SK-N-SH (cell line): ENCODE results near the gene HOXB9. TPM values are rescaled to one million over a fixed set of nuclear protein-coding genes. Genes with fewer than 3 reads are reported as not detected.

Source experiments
- CTCF ChIA-PET: fragments of 300-600, 350-600 bp; formaldehyde crosslinking; extraction: SDS; loops from one replicate; lab custom pipeline; 2021; lab: Yijun Ruan, JAX
- POLR2A ChIA-PET: fragments of 350-600 bp; sonication (Branson Sonifier 250); formaldehyde crosslinking; extraction: SDS; loops from one replicate; lab custom pipeline; 2020; ENCODE audit warnings: antibody characterized with exemption, inconsistent platforms; lab: Yijun Ruan, JAX
- DNase-seq: peaks from one replicate; pipeline ENCODE4 v3.0.0; 2012
- H2AFZ ChIP-seq: fragments of 200-600 bp; sonication (generic); 2 replicates; pipeline ENCODE4 v1.8.1; 2016; ENCODE audit warnings: antibody characterized with exemption, mild to moderate bottlenecking, low read depth
- H3F3A ChIP-seq: fragments of 200-600 bp; sonication (generic); replicated peaks from 2 replicates; pipeline ENCODE3; 2016; ENCODE audit warnings: antibody characterized with exemption, mild to moderate bottlenecking; ENCODE audit not compliant: insufficient read depth
- H3K27ac ChIP-seq, 2 experiments: fragments of 200-500 bp in 1 of 2; fragments of 200-600 bp in 1 of 2; sonication (Bioruptor generic) in 1 of 2; sonication (generic), shearing (Covaris generic) in 1 of 2; 2 replicates each; pipeline versions ENCODE4 v1.5.1 to v1.6.1; 2014 to 2016; ENCODE audit warnings: low read depth in 2 of 2, inconsistent platforms in 1 of 2, low read length in 1 of 2, mild to moderate bottlenecking in 1 of 2, mixed read lengths in 1 of 2
- H3K27me3 ChIP-seq: fragments of 200-600 bp; sonication (generic), shearing (Covaris generic); 2 replicates; pipeline ENCODE4 v1.6.1; 2016; ENCODE audit warnings: mixed run types; ENCODE audit not compliant: insufficient read depth
- H3K36me3 ChIP-seq, 2 experiments: fragments of 200-500 bp in 1 of 2; fragments of 200-600 bp in 1 of 2; sonication (Bioruptor generic) in 1 of 2; sonication (generic) in 1 of 2; replicated peaks in 1 of 2; 2 replicates each; pipeline versions ENCODE3 to v1.5.1; 2014 to 2016; ENCODE audit warnings: low read length in 1 of 2, mild to moderate bottlenecking in 1 of 2; ENCODE audit not compliant: insufficient read depth in 2 of 2, control insufficient read depth in 1 of 2
- H3K4me1 ChIP-seq, 2 experiments: fragments of 200-500 bp in 1 of 2; fragments of 200-600 bp in 1 of 2; sonication (Bioruptor generic) in 1 of 2; sonication (generic), shearing (Covaris generic) in 1 of 2; 2 replicates each; pipeline versions ENCODE4 v1.5.1 to v1.6.1; 2014 to 2016; ENCODE audit warnings: low read depth in 1 of 2, low read length in 1 of 2, mixed run types in 1 of 2; ENCODE audit not compliant: insufficient read depth in 2 of 2, control insufficient read depth in 1 of 2
- H3K4me2 ChIP-seq: fragments of 200-600 bp; sonication (generic), shearing (Covaris generic); 2 replicates; pipeline ENCODE4 v1.6.1; 2017; ENCODE audit warnings: mixed run types
- H3K4me3 ChIP-seq, 2 experiments: fragments of 200-500 bp in 1 of 2; fragments of 200-600 bp in 1 of 2; sonication (Bioruptor generic) in 1 of 2; sonication (generic), shearing (Covaris generic) in 1 of 2; 2 replicates each; pipeline versions ENCODE4 v1.5.1 to v1.8.1; 2014 to 2016; ENCODE audit warnings: low read depth in 2 of 2, inconsistent platforms in 1 of 2, low read length in 1 of 2, mild to moderate bottlenecking in 1 of 2, mixed read lengths in 1 of 2, moderate library complexity in 1 of 2
- H3K79me2 ChIP-seq: fragments of 200-600 bp; sonication (generic); 2 replicates; pipeline ENCODE4 v1.8.1; 2017; ENCODE audit warnings: mild to moderate bottlenecking; ENCODE audit not compliant: insufficient read depth
- H3K9ac ChIP-seq: fragments of 200-600 bp; sonication (generic); 2 replicates; pipeline ENCODE4 v1.6.1; 2017; ENCODE audit warnings: mixed run types
- H3K9me2 ChIP-seq: fragments of 200-600 bp; sonication (generic); 2 replicates; pipeline ENCODE4 v1.6.1; 2017; ENCODE audit warnings: mixed run types
- H3K9me3 ChIP-seq: fragments of 200-600 bp; sonication (generic); 2 replicates; pipeline ENCODE4 v1.6.1; 2017; ENCODE audit warnings: mixed run types, mild to moderate bottlenecking, moderate library complexity
- H4K20me1 ChIP-seq: fragments of 200-600 bp; sonication (generic); 2 replicates; pipeline ENCODE4 v1.6.1; 2017; ENCODE audit warnings: mild to moderate bottlenecking, mixed run types; ENCODE audit not compliant: insufficient read depth
- EZH2phosphoT487 ChIP-seq: fragments of 200-600 bp; sonication (generic); IDR thresholded peaks from 2 replicates; pipeline ENCODE4 v1.6.1; 2017; ENCODE audit warnings: low read depth, mixed run types, mild to moderate bottlenecking, antibody characterized with exemption, moderate library complexity, borderline replicate concordance
- FOSL2 ChIP-seq: IDR thresholded peaks from 2 replicates; pipeline ENCODE4 v1.4.0; 2012; ENCODE audit warnings: low read depth, mild to moderate bottlenecking, moderate library complexity, borderline replicate concordance
- FOXJ3 ChIP-seq: sonication (generic); formaldehyde crosslinking; IDR thresholded peaks from 2 replicates; pipeline ENCODE4 v1.5.1; 2020; ENCODE audit warnings: mild to moderate bottlenecking, missing genetic modification reagents
- FOXM1 ChIP-seq: IDR thresholded peaks from 2 replicates; pipeline ENCODE4 v1.4.0; 2012; ENCODE audit warnings: low read depth, mild to moderate bottlenecking
- JUND ChIP-seq: IDR thresholded peaks from 2 replicates; pipeline ENCODE4 v1.4.0; 2012
- MEF2A ChIP-seq: IDR thresholded peaks from 2 replicates; pipeline ENCODE4 v1.4.0; 2012; ENCODE audit warnings: low read depth, borderline replicate concordance
- RAD21 ChIP-seq: IDR thresholded peaks from 2 replicates; pipeline ENCODE4 v1.6.1; 2012; ENCODE audit warnings: mild to moderate bottlenecking, low read length
- RCOR1 ChIP-seq: fragments of 150-350 bp; IDR thresholded peaks from 2 replicates; pipeline ENCODE4 v1.6.1; 2017; ENCODE audit warnings: antibody characterized with exemption, low read length
- WGBS: methylation state at CpG from one replicate; pipeline ENCODE4 v1.1.6; 2017; ENCODE audit warnings: low lambda C conversion rate; 5-methylcytosine and 5-hydroxymethylcytosine counted together
- polyA plus RNA-seq, 3 experiments: library from polyadenylated mRNA; depleted of rRNA; stranded (reverse); fragments of >200 nt; gene quantifications; 2 replicates each; pipeline ENCODE4 v1.2.3, GENCODE V29; 2012
- TF ChIP-seq, protein P1 (sequence below): fragments of 150-350 bp; IDR thresholded peaks from 2 replicates; pipeline ENCODE4 v1.6.1; 2017; ENCODE audit warnings: antibody characterized with exemption, low read length, low read depth, borderline replicate concordance
- TF ChIP-seq, protein P2 (sequence below): IDR thresholded peaks from 2 replicates; pipeline ENCODE4 v1.6.1; 2012; ENCODE audit warnings: mild to moderate bottlenecking, low read depth, low read length, moderate library complexity
- TF ChIP-seq, protein P3 (sequence below): fragments of 200-600 bp; sonication (generic); IDR thresholded peaks from 2 replicates; pipeline ENCODE4 v1.6.1; 2017; ENCODE audit warnings: antibody characterized with exemption, mild to moderate bottlenecking, moderate library complexity
- TF ChIP-seq, protein P4 (sequence below): IDR thresholded peaks from 2 replicates; pipeline ENCODE4 v1.4.0; 2012; ENCODE audit warnings: low read depth, borderline replicate concordance

Gene HOXB9
- polyA plus RNA-seq, 1 of the 3 experiments (the other 2 are of a cell fraction), result not detected

- Histone ChIP-seq H3K9me2 (no peaks in the 10 kb centered on the region), H3K4me1 (0 out of 4 replicates have a peak, but pooled peaks cover 0 to 4% of the 10 kb centered on the region in 2 experiments), H3K27me3 (peaks cover 98% of the 10 kb centered on the region), H3K9ac (no peak overlapping the region), H3K27ac (no peak overlapping the region), H3F3A (peaks cover 4% of the 10 kb centered on the region), H3K36me3 (no peaks in the 10 kb centered on the region), H3K4me2 (no peak overlapping the region), H2AFZ (no peak overlapping the region), H3K4me3 (no peak overlapping the region), H4K20me1 (peaks cover 20% of the 10 kb centered on the region; the same call in 1 of the 2 replicates), H3K79me2 (no peaks in the 10 kb centered on the region), H3K9me3 (no peaks in the 10 kb centered on the region)
- ChIA-PET POLR2A (no interaction called here), CTCF (interaction anchor here (0.6 to 1.6 kb wide), 2 partner anchors 10 to 22 kb away, joined by 3 to 6 read pairs; no protein-coding TSS in a partner anchor)
- 22% methylated on average over 25 of the region's 26 CpGs for WGBS
- TF ChIP-seq FOSL2 (no peak), JUND (no peak), MEF2A (no peak), RAD21 (no peak), RCOR1 (no peak), FOXM1 (no peak), FOXJ3 (CRISPR knock-in tag) (no peak), EZH2phosphoT487 (no peak)
- TF ChIP-seq, protein P1, sequence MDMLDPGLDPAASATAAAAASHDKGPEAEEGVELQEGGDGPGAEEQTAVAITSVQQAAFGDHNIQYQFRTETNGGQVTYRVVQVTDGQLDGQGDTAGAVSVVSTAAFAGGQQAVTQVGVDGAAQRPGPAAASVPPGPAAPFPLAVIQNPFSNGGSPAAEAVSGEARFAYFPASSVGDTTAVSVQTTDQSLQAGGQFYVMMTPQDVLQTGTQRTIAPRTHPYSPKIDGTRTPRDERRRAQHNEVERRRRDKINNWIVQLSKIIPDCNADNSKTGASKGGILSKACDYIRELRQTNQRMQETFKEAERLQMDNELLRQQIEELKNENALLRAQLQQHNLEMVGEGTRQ, result no peak
- TF ChIP-seq, protein P2, sequence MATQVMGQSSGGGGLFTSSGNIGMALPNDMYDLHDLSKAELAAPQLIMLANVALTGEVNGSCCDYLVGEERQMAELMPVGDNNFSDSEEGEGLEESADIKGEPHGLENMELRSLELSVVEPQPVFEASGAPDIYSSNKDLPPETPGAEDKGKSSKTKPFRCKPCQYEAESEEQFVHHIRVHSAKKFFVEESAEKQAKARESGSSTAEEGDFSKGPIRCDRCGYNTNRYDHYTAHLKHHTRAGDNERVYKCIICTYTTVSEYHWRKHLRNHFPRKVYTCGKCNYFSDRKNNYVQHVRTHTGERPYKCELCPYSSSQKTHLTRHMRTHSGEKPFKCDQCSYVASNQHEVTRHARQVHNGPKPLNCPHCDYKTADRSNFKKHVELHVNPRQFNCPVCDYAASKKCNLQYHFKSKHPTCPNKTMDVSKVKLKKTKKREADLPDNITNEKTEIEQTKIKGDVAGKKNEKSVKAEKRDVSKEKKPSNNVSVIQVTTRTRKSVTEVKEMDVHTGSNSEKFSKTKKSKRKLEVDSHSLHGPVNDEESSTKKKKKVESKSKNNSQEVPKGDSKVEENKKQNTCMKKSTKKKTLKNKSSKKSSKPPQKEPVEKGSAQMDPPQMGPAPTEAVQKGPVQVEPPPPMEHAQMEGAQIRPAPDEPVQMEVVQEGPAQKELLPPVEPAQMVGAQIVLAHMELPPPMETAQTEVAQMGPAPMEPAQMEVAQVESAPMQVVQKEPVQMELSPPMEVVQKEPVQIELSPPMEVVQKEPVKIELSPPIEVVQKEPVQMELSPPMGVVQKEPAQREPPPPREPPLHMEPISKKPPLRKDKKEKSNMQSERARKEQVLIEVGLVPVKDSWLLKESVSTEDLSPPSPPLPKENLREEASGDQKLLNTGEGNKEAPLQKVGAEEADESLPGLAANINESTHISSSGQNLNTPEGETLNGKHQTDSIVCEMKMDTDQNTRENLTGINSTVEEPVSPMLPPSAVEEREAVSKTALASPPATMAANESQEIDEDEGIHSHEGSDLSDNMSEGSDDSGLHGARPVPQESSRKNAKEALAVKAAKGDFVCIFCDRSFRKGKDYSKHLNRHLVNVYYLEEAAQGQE, result no peak
- TF ChIP-seq, protein P3, sequence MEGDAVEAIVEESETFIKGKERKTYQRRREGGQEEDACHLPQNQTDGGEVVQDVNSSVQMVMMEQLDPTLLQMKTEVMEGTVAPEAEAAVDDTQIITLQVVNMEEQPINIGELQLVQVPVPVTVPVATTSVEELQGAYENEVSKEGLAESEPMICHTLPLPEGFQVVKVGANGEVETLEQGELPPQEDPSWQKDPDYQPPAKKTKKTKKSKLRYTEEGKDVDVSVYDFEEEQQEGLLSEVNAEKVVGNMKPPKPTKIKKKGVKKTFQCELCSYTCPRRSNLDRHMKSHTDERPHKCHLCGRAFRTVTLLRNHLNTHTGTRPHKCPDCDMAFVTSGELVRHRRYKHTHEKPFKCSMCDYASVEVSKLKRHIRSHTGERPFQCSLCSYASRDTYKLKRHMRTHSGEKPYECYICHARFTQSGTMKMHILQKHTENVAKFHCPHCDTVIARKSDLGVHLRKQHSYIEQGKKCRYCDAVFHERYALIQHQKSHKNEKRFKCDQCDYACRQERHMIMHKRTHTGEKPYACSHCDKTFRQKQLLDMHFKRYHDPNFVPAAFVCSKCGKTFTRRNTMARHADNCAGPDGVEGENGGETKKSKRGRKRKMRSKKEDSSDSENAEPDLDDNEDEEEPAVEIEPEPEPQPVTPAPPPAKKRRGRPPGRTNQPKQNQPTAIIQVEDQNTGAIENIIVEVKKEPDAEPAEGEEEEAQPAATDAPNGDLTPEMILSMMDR, result no peak
- TF ChIP-seq, protein P4, sequence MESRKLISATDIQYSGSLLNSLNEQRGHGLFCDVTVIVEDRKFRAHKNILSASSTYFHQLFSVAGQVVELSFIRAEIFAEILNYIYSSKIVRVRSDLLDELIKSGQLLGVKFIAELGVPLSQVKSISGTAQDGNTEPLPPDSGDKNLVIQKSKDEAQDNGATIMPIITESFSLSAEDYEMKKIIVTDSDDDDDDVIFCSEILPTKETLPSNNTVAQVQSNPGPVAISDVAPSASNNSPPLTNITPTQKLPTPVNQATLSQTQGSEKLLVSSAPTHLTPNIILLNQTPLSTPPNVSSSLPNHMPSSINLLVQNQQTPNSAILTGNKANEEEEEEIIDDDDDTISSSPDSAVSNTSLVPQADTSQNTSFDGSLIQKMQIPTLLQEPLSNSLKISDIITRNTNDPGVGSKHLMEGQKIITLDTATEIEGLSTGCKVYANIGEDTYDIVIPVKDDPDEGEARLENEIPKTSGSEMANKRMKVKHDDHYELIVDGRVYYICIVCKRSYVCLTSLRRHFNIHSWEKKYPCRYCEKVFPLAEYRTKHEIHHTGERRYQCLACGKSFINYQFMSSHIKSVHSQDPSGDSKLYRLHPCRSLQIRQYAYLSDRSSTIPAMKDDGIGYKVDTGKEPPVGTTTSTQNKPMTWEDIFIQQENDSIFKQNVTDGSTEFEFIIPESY, result no peak
- no peak for DNase-seq
Measured at GRCh38 chr17:48596735-48597527, 29.2 kb downstream of the HOXB9 start.
